UCSD-AML1 (cell line): ENCODE measurements around the gene CD2.
"Not testable (repeated sequence)": the region's sequence is repeated elsewhere in the genome, so short reads cannot be mapped to it uniquely, and the experiment has no call there.

Experiments used
- DNase-seq: peaks from one replicate; lab custom pipeline; 2025; ENCODE audit not compliant: unreplicated experiment; lab: John Stamatoyannopoulos, UW

Gene CD2

GRCh38 chr1:116756092-116756491 lies 1.9 kb downstream of the CD2 start:
- not testable (repeated sequence) for DNase-seq

- DNase-seq = not testable (repeated sequence)
These were observed 4.2 kb downstream of the CD2 start for GRCh38 chr1:116758456-116758815.

- DNase-seq = no peak
These were observed 5.4 kb downstream of the CD2 start for GRCh38 chr1:116759636-116760035.

GRCh38 chr1:116760487-116760886 lies 6.3 kb downstream of the CD2 start:
- DNase-seq = no peak

GRCh38 chr1:116760996-116761665 lies 6.9 kb downstream of the CD2 start:
- DNase-seq = no peak

GRCh38 chr1:116762281-116762680 lies 8.1 kb downstream of the CD2 start:
- no peak for DNase-seq

- DNase-seq = no peak
These were observed 8.5 kb downstream of the CD2 start for GRCh38 chr1:116762781-116763115.

- DNase-seq = no peak
These were observed 9.0 kb downstream of the CD2 start for GRCh38 chr1:116763116-116763786.

- DNase-seq = peak; percentile 34
These were observed 9.7 kb downstream of the CD2 start for GRCh38 chr1:116763787-116764465.

GRCh38 chr1:116764466-116764898 lies 10.3 kb downstream of the CD2 start:
- DNase-seq = no peak

GRCh38 chr1:116764906-116765862 lies 11.0 kb downstream of the CD2 start:
- DNase-seq = no peak

GRCh38 chr1:116765962-116766361 lies 11.7 kb downstream of the CD2 start:
- no peak for DNase-seq

- DNase-seq = no peak
These were observed 12.6 kb downstream of the CD2 start for GRCh38 chr1:116766616-116767469.

- DNase-seq = no peak
These were observed 13.7 kb downstream of the CD2 start for GRCh38 chr1:116767782-116768382.

- DNase-seq = no peak
These were observed 14.3 kb downstream of the CD2 start for GRCh38 chr1:116768416-116769103.

- no peak for DNase-seq
These were observed 14.8 kb downstream of the CD2 start for GRCh38 chr1:116769104-116769452.

- peak; percentile 43 for DNase-seq
These were observed 15.3 kb downstream of the CD2 start for GRCh38 chr1:116769561-116769977.

- DNase-seq = no peak
These were observed 15.8 kb downstream of the CD2 start for GRCh38 chr1:116769994-116770393.

- no peak for DNase-seq
These were observed 16.4 kb downstream of the CD2 start for GRCh38 chr1:116770625-116771024.
